BE2C (cell line): ENCODE data around the gene ANKRD17.

Experiments
- DNase-seq: peaks from one replicate; pipeline ENCODE4 v3.0.0-alpha.2; 2020
- H3K27me3 ChIP-seq: fragments of 250-450 bp; sonication (Bioruptor Pico); 2 replicates; pipeline ENCODE4 v1.5.1; 2020; ENCODE audit warnings: mild to moderate bottlenecking
- H3K36me3 ChIP-seq: fragments of 250-450 bp; sonication (Bioruptor Pico); 2 replicates; pipeline ENCODE4 v1.5.1; 2020; ENCODE audit warnings: mild to moderate bottlenecking
- H3K4me1 ChIP-seq: fragments of 250-450 bp; sonication (Bioruptor Pico); 2 replicates; pipeline ENCODE4 v1.5.1; 2020
- H3K4me3 ChIP-seq: 2 replicates; pipeline ENCODE4 v1.5.1; 2011; ENCODE audit warnings: low read depth, low read length
- H3K9me3 ChIP-seq: fragments of 250-450 bp; sonication (Bioruptor Pico); 2 replicates; pipeline ENCODE4 v1.5.1; 2020
- CTCF ChIP-seq: IDR thresholded peaks from 2 replicates; pipeline ENCODE4 v1.5.1; 2012; ENCODE audit warnings: mild to moderate bottlenecking, low read depth, low read length

ANKRD17 gene

GRCh38 chr4:73090738-73091137, 167.9 kb downstream of the ANKRD17 start:
- DNase-seq, result no peak
- H3K27me3 ChIP-seq, result no peaks in the 10 kb centered on the region
- no peak overlapping the region for H3K4me3 ChIP-seq
- H3K36me3 ChIP-seq, result peaks cover 59% of the 10 kb centered on the region
- TF ChIP-seq CTCF, result no peak
- H3K4me1 ChIP-seq, result no peaks in the 10 kb centered on the region
- no peaks in the 10 kb centered on the region for H3K9me3 ChIP-seq

GRCh38 chr4:73087871-73088270, 170.7 kb downstream of the ANKRD17 start:
- no peaks in the 10 kb centered on the region for H3K27me3 ChIP-seq
- TF ChIP-seq CTCF, result no peak
- H3K9me3 ChIP-seq, result no peaks in the 10 kb centered on the region
- peaks cover 67% of the 10 kb centered on the region for H3K36me3 ChIP-seq
- no peak overlapping the region for H3K4me3 ChIP-seq
- DNase-seq, result no peak
- no peaks in the 10 kb centered on the region for H3K4me1 ChIP-seq

GRCh38 chr4:73086095-73086868, 172.3 kb downstream of the ANKRD17 start:
- Histone ChIP-seq H3K27me3 (no peaks in the 10 kb centered on the region), H3K9me3 (no peaks in the 10 kb centered on the region), H3K4me1 (no peaks in the 10 kb centered on the region; the same call in 1 of the 2 replicates), H3K36me3 (peaks cover 67% of the 10 kb centered on the region), H3K4me3 (no peak overlapping the region)
- DNase-seq, result no peak
- no peak for TF ChIP-seq CTCF

GRCh38 chr4:73080789-73081188, 177.8 kb downstream of the ANKRD17 start:
- no peak for TF ChIP-seq CTCF
- H3K36me3 ChIP-seq, result peaks cover 82% of the 10 kb centered on the region
- no peaks in the 10 kb centered on the region for H3K9me3 ChIP-seq

GRCh38 chr4:73075832-73076231, 182.8 kb downstream of the ANKRD17 start:
- Histone ChIP-seq H3K27me3 (no peaks in the 10 kb centered on the region), H3K36me3 (peaks cover 59% of the 10 kb centered on the region), H3K4me3 (no peak overlapping the region), H3K4me1 (no peaks in the 10 kb centered on the region), H3K9me3 (no peaks in the 10 kb centered on the region)
- no peak for DNase-seq
- no peak for TF ChIP-seq CTCF

More at GRCh38 chr4:73080789-73081188, 177.8 kb downstream of the ANKRD17 start:
- Histone ChIP-seq H3K27me3 (no peaks in the 10 kb centered on the region), H3K4me1 (no peaks in the 10 kb centered on the region; the same call in 1 of the 2 replicates), H3K4me3 (no peak overlapping the region)
- DNase-seq, result peak; percentile 9

GRCh38 chr4:73070074-73070390, 188.6 kb downstream of the ANKRD17 start:
- peaks cover 11% of the 10 kb centered on the region for H3K36me3 ChIP-seq
- no peaks in the 10 kb centered on the region for H3K27me3 ChIP-seq
- H3K9me3 ChIP-seq, result no peaks in the 10 kb centered on the region
- peak overlapping the region; percentile 87 for H3K4me3 ChIP-seq
- TF ChIP-seq CTCF, result no peak
- no peak for DNase-seq
- no peaks in the 10 kb centered on the region for H3K4me1 ChIP-seq
